Vagina (tissue), 2 donors: ENCODE data around the gene SENP3. TPM values are rescaled to one million over a fixed set of nuclear protein-coding genes. Genes with fewer than 3 reads are reported as not detected.
A peak's percentile ranks its signal among the peaks of the same experiment; 100 is the strongest.

Experiments used
- DNase-seq, 2 donors: peaks; one replicate each; pipeline ENCODE4 v3.0.0-alpha.2; 2017; ENCODE audit errors: extremely low spot score in 2 of 2
- H3K27ac ChIP-seq: fragments of 200-600 bp; sonication (generic); one replicate; pipeline ENCODE4 v1.5.1; 2019
- H3K27me3 ChIP-seq: fragments of 200-600 bp; sonication (generic); one replicate; pipeline ENCODE4 v1.5.1; 2019
- H3K36me3 ChIP-seq, 2 donors: fragments of 200-600 bp; sonication (generic); one replicate each; pipeline ENCODE4 v1.5.1; 2017 to 2019
- H3K4me1 ChIP-seq: fragments of 200-600 bp; sonication (generic); one replicate; pipeline ENCODE4 v1.5.1; 2019
- H3K4me3 ChIP-seq, 2 donors: fragments of 200-600 bp; sonication (generic); 1 replicate in 1 of 2; 2 replicates in 1 of 2; pipeline ENCODE4 v1.5.1; 2016 to 2019
- H3K9me3 ChIP-seq: fragments of 200-600 bp; sonication (generic); one replicate; pipeline ENCODE4 v1.5.1; 2019
- CTCF ChIP-seq, 3 experiments: fragments of 450-650 bp in 2 of 3; fragments of 200-600 bp in 1 of 3; sonication (generic) in 1 of 3; IDR thresholded peaks; one replicate each; pipeline ENCODE4 v1.5.1; 2017 to 2019; ENCODE audit warnings: antibody characterized with exemption in 3 of 3, mild to moderate bottlenecking in 2 of 3, moderate library complexity in 2 of 3
- POLR2A ChIP-seq, 2 donors: fragments of 450-650 bp; IDR thresholded peaks; one replicate each; pipeline ENCODE4 v1.6.1; 2017; ENCODE audit warnings: antibody characterized with exemption in 2 of 2, mild to moderate bottlenecking in 2 of 2, moderate library complexity in 2 of 2
- POLR2AphosphoS5 ChIP-seq, 2 donors: sonication (generic); formaldehyde crosslinking; IDR thresholded peaks; one replicate each; pipeline ENCODE4 v1.9.0; 2017; ENCODE audit warnings: antibody characterized with exemption in 2 of 2, mild to moderate bottlenecking in 2 of 2, low read depth in 1 of 2; ENCODE audit not compliant: insufficient read depth in 1 of 2
- intact Hi-C: fragments of 100-400 bp; cut with DNase I; formaldehyde crosslinking; loops from one replicate; pipeline ENCODE4 v1.15.1; 2023
- total RNA-seq: library from RNA; depleted of rRNA; stranded (reverse); fragments of >200 nt; gene quantifications from one replicate; pipeline ENCODE4 v1.2.3, GENCODE V29; 2016

The SENP3 gene
- total RNA-seq, 1 donor from 2014 or later = 60.2 TPM

GRCh38 chr17:7586673-7587419 is 25.1 kb downstream of the SENP3 start:
- intact Hi-C loops = no loop called here
- TF ChIP-seq CTCF (IDR thresholded peaks at IDR 0.05) (no peak), POLR2A (IDR thresholded peaks at IDR 0.05) (no peak), POLR2AphosphoS5 (IDR thresholded peaks at IDR 0.05; ENCODE audit: insufficient read depth in 1 of 2, low read depth in 1 of 2) (no peak)
- peaks cover 60% of the 10 kb centered on the region for H3K4me1 ChIP-seq
- H3K36me3 ChIP-seq = peaks cover 0 to 11% of the 10 kb centered on the region in 2 donors
- H3K9me3 ChIP-seq = no peaks in the 10 kb centered on the region
- H3K27ac ChIP-seq = peak overlapping the region; percentile 97
- no peaks in the 10 kb centered on the region for H3K27me3 ChIP-seq
- H3K4me3 ChIP-seq = no peak overlapping the region
- DNase-seq = no peak

GRCh38 chr17:7587420-7588151 is 25.9 kb downstream of the SENP3 start:
- no peaks in the 10 kb centered on the region for H3K9me3 ChIP-seq
- no peak for DNase-seq
- intact Hi-C loops = no loop called here
- no peaks in the 10 kb centered on the region for H3K27me3 ChIP-seq
- peak; percentile 46 to 76 for TF ChIP-seq POLR2AphosphoS5 (IDR thresholded peaks at IDR 0.05; ENCODE audit: insufficient read depth in 1 of 2, low read depth in 1 of 2)
- no peak for TF ChIP-seq CTCF (IDR thresholded peaks at IDR 0.05)
- no peak for TF ChIP-seq POLR2A (IDR thresholded peaks at IDR 0.05)
- H3K4me1 ChIP-seq = peaks cover 53% of the 10 kb centered on the region
- peaks cover 0 to 18% of the 10 kb centered on the region in 2 donors for H3K36me3 ChIP-seq
- H3K27ac ChIP-seq = peak overlapping the region; percentile 97
- H3K4me3 ChIP-seq = peak overlapping the region; percentile 15 to 52

GRCh38 chr17:7588553-7589203 is 27.0 kb downstream of the SENP3 start:
- no peaks in the 10 kb centered on the region for H3K9me3 ChIP-seq
- H3K27ac ChIP-seq = peak overlapping the region; percentile 97
- peaks cover 45% of the 10 kb centered on the region for H3K4me1 ChIP-seq
- intact Hi-C loops = no loop called here
- H3K4me3 ChIP-seq = peak overlapping the region; percentile 52 to 66
- DNase-seq = no peak
- TF ChIP-seq POLR2AphosphoS5 (IDR thresholded peaks at IDR 0.05; ENCODE audit: insufficient read depth in 1 of 2, low read depth in 1 of 2) = no peak
- TF ChIP-seq POLR2A (IDR thresholded peaks at IDR 0.05) = no peak
- no peak for TF ChIP-seq CTCF (IDR thresholded peaks at IDR 0.05)
- H3K36me3 ChIP-seq = peaks cover 0 to 29% of the 10 kb centered on the region in 2 donors
- H3K27me3 ChIP-seq = no peaks in the 10 kb centered on the region

- peaks cover 42% of the 10 kb centered on the region for H3K4me1 ChIP-seq
- no peak for DNase-seq
- H3K36me3 ChIP-seq = peaks cover 0 to 36% of the 10 kb centered on the region in 2 donors
- TF ChIP-seq POLR2A (IDR thresholded peaks at IDR 0.05) = peak in 1 of 2 donors; percentile 14
- peak; percentile 34 to 74 for TF ChIP-seq POLR2AphosphoS5 (IDR thresholded peaks at IDR 0.05; ENCODE audit: insufficient read depth in 1 of 2, low read depth in 1 of 2)
- TF ChIP-seq CTCF (IDR thresholded peaks at IDR 0.05) = peak; percentile 84 to 95 (median 91)
- no peaks in the 10 kb centered on the region for H3K9me3 ChIP-seq
- intact Hi-C loops = no loop called here
- H3K27ac ChIP-seq = peak overlapping the region; percentile 97
- peak overlapping the region; percentile 52 to 66 for H3K4me3 ChIP-seq
- H3K27me3 ChIP-seq = no peaks in the 10 kb centered on the region
Observed at GRCh38 chr17:7589204-7589868, 27.6 kb downstream of the SENP3 start.
